ENCODE results near the gene FAM50A.

The FAM50A gene

DNA sequence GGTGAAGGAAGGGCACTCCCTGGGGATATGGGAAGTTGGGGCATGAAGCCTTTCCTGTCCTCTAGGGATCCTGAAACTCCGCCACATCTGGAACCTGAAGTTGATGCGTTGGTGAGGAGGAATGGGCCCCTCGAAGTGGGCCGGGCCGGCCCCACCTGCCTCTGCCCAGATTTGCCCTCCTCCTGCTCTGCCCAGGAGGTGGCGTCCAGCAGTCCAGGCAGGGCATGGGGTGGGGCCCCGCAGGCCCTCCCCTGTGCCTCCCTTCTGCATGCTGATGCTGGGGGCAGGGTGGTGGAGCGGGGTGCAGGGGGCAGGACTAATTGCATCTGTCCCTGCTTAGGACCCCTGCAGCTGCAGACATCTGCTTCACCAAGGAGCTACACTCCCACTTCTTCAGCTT lies 30.8 kb upstream of the FAM50A start:
- no peak for DNase-seq (ENCODE audit: low spot score)

DNA sequence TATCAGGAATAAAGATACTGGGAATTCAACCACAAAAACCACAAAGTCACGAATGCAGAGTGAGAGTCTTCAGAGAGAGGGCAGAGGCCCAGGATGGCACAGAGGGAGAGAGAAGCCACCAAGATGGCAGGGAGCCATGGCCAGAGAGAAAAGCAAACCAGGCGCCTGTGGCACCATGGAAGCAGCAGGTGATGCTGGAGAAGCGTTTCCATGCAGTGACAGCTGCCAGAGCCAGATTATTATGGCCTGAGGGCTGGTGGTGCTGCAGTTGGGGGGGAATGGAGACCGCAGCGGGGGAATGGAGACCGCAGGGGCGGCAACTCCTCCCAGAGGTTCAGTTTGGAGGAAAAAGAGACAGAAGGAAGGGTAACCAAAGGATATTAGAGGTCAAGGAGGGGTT lies 26.8 kb upstream of the FAM50A start:
- no peak for DNase-seq (ENCODE audit: low spot score)

DNA sequence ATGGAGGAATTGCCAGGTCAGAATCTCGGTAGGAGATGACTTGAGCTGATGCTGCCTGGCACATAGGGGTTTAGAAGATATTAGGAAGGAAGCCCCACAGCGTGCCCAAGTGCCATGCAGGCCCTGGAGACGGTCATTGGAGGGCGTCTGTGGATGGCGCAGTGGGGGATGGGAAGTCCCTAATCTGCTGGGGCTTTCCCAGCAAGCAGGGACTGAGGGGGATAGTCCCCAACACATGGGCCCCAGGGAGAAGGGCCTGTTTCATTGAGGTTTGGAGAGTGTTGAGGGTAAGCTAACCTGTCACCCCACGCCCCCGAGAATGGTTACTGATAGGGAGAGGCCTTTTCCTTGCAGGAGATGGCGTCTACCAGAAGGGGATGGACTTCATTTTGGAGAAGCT lies 24.8 kb upstream of the FAM50A start:
- DNase-seq (ENCODE audit: low spot score), result no peak

DNA sequence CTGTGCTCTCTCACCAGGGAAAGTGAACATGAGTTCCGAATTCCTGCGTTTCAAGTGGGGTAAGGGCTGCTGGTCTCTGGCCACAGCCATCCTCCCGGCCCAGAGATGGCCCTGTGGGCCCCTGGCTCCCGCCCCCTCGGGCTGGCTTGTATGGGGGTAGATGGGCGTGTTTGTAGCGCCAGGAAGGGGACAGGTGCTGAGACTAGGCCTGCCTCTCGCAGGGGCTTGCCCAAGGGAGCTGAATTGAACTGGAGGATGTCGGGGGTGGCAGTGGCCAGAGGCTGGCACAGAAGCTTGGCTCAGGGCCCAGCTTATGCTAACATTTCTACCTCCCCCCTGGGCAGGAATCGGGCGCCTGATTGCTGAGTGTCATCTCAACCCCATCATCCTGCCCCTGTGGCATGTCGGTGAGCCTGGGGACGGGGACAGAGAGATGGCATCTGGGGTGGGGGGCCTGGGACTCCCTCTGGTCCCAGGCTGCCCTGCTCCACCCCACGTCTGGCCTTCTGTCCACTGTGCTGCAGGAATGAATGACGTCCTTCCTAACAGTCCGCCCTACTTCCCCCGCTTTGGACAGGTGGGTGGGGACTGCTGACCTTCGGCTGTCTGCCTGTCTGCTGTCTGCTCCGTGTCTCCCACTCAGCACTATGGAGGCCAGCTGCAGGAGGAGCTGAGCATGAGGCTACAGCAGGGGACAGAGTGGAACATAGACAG lies 24.1 kb upstream of the FAM50A start:
- DNase-seq (ENCODE audit: low spot score), result no peak

DNA sequence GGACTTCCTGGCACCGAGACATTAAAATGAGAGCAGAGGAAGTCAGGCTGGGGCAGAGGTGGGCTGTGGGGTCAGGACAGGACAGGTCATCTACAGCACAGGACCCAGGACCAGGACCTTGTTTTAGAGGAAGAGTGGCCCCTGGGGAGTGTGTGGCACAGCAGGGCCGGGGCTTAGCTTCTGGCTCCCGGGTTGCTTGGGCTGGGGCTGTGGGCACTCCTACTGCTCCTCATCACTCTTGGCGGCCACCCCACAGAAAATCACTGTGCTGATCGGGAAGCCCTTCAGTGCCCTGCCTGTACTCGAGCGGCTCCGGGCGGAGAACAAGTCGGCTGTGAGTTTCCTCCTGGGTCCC lies 23.6 kb upstream of the FAM50A start:
- no peak for DNase-seq (ENCODE audit: low spot score)

DNA sequence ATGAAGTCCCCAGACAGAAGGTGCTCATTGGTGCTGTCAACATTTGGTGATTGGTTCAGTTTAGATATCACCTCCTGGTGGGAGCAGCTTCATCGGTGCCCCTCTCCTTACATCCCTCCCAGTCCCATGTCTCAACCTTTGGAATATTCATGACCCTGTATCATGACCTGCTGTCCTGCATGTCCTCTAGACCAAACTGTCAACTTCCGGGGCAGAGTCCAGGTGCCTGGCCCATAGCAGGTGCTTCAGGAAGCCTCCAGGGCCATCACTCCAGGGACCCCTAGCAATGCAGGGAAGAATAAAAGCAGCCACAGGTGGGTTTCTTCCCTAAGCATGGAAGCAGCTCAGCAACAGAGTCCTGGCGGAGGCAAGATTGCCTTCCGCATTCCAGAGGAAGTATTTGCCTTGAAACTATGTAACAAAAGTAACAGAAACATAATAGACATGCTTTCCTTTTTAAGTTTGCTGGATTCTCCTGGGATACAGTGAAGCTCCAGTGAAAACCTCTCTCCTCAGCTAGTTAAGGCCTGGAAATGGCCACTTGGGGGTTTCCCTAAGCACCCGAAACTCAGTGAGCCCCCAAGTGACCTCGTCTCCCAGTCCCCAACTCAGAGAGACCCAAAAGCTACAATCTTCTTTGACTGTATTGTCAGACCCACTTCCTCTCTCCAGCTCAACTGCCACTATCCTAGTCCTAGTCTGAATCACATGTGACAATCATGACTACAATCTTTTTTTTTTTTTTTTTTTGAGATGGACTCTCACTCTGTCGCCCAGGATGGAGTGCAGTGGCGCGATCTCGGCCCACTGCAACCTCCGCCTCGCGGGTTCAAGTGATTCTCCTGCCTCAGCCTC lies 16.8 kb upstream of the FAM50A start:
- no peak for DNase-seq (ENCODE audit: low spot score)

DNA sequence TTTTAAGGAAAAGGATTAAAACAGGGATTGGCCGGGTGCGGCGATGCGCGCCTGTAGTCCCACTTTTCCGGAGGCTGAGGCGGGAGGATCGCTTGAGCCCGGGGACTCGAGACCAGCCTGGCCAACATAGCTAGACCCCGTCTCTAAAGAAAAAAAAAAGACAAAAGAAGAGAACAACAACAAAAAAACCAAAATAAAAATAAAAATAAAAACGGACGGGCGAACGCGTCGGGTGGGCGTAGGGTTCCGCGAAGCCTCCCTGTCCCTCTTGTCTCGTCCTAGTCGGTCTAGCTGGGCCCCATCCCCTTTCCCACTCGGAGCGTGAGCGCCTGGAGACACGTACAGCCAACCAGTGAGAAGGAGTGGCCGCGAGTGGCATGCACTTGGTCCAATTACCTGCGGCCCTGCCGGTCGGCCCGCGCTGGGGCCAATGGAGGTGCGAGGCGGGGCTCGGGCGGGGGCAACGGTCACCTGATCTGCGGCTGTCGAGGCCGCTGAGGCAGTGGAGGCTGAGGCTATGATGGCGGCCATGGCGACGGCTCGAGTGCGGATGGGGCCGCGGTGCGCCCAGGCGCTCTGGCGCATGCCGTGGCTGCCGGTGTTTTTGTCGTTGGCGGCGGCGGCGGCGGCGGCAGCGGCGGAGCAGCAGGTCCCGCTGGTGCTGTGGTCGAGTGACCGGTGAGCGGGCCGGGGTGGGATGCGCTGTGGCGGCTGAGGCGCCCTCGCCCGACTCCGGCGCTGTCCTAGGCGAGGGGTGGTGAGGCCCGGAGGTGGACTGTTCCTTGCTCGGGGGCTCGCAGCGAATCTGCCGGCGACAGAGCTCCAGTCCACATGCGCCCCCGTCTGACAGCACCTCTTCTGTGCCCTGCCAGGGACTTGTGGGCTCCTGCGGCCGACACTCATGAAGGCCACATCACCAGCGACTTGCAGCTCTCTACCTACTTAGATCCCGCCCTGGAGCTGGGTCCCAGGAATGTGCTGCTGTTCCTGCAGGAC lies 15.5 kb upstream of the FAM50A start, which contains the start of gene ATP6AP1:
TSS of gene ATP6AP1 (plus strand) at position 502 of the 996 bp plus-strand sequence. CDS start at position 518, 16 bp downstream.
- peak; percentile 71 for DNase-seq (ENCODE audit: low spot score)

DNA sequence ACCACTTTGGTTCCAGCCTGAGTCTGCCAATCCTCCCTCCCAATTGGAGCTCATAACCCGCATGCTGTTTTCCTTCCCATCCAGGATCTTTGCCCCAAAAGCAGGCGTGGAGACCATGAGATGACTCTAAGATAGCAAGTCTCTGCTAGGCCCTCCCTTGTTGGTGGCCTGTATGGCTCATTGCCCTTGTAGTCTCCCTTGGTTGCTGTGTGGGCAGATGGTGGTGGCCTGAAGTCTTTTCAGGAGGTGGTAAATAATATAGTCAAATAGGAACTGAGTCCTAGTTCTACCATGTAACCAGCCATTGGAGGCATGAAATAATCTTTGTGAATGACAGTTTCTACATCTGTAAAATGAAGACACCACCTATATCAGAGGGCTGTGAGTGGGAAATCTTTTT lies 14.2 kb upstream of the FAM50A start:
- DNase-seq (ENCODE audit: low spot score), result no peak

DNA sequence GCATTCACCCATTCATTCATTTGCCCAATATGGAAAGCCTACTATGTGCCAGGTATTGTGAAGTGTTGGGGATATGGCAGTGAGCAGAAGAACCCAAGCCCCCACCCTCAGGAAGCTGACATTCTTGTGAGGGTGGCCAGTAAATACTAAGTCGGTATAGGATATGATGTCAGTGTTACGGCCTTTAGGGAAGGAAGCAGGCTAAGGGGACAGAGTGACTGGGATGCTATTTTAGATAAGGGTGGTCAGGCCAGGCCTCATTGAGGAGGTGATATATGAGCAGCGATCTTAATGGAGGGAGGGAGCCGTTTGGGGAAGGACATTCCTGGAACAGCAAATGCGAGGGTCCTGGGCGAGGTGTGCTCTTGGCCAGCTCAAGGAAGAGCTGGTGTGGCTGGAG lies 13.5 kb upstream of the FAM50A start:
- no peak for DNase-seq (ENCODE audit: low spot score)

DNA sequence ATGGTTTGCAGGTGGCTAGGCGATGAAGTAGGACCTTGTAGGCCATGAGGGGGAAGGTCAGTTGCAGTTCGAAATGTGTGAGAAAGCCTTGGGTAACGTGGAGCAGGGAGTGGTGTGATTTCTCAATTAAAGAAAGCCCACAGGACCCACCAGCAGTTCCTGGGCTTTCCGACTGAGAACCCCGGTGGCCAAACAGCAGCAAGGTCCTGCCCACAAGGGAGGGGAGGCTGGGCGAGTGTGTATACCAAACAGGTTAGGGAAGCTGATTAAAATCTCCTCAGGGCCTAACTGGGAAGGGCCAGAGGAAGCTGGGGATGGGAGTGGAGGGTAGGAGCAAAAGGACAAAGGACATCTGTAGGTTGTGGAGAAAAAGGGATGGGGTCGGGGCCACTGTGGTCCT lies 13.0 kb upstream of the FAM50A start:
- DNase-seq (ENCODE audit: low spot score), result no peak

DNA sequence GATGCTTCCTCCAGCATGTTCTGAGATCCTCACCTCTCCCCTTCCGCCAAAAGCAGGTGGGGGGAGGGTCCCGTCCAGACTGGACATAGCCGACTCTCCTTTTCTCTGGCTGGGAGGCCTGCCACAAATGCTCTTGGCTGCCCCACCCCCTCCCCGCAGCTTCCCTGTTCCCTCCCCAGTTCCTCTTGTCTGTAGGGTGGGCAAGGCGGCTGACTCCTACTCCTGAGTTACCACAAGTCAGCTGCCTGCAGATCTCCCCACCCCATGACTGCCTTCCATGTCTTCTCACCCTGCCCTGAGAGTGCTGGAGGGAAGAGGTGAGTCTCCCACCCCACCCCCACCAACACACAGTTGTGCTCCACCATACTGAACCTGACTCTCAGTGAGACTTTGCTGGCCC lies 12.6 kb upstream of the FAM50A start:
- no peak for DNase-seq (ENCODE audit: low spot score)

DNA sequence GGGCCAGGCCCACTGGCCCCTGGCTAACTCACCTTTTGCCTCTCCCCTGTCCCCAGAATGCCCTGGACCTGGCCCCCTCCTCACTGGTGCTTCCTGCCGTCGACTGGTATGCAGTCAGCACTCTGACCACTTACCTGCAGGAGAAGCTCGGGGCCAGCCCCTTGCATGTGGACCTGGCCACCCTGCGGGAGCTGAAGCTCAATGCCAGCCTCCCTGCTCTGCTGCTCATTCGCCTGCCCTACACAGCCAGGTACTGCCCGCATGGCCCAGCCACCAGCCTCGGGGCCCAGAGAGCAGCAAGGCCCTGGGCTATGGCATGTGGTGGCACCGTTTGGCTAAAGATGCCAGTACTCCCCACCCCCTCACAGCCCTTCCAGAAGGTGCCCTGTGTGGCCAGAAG lies 11.7 kb upstream of the FAM50A start:
- DNase-seq (ENCODE audit: low spot score), result no peak

DNA sequence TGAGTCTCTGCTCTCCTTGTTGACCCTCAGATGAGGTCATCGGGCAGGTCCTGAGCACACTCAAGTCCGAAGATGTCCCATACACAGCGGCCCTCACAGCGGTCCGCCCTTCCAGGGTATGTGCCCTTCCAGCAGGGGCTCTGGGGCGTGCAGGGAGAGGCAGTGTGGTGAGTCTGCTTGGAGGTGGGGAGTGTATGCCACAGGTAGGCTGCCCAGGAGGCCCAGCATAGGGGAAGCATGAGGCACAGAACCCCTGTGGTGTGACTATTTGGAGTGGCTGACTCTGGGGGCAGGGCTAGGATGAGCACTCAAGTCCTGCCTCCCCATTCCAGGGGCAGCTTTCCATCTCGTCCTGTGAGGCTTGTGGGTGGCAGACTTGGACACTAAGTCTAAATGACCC lies 10.3 kb upstream of the FAM50A start:
- DNase-seq (ENCODE audit: low spot score), result no peak

DNA sequence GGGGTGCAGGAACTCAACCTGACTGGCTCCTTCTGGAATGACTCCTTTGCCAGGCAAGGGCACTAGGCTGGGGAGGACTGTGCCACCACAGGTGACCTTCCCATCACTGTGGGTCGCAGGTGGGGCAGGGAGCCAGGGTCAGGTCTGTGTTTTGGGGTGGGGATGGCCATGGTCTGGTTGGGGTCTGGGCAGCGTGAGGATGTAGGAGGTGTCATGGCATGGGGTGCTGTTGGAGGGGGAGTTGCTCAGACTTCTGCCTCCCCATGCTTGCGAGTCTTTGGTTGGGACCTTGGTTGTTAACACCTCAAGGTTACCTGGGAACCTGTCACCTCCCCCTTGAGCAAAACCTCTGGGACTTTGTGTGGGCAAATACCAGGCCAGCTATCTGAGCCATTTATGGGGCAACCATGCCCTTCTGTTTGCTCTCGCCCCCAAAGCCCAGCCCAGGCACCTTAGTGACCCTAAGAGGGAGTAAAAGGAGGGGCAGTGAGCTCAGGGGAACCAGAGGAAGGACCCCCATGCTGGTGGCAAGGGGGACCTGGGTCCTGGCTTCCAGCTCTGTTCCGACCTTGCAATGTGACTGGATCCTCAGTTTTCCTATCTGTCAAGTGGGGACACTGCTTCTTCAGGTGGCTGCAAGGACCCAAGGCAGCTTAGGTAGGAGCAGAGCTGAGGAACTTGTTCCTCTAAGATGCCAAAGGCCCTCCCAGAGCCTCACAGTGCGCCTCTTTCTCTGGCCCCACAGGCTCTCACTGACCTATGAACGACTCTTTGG lies 9.4 kb upstream of the FAM50A start:
- no peak for DNase-seq (ENCODE audit: low spot score)

DNA sequence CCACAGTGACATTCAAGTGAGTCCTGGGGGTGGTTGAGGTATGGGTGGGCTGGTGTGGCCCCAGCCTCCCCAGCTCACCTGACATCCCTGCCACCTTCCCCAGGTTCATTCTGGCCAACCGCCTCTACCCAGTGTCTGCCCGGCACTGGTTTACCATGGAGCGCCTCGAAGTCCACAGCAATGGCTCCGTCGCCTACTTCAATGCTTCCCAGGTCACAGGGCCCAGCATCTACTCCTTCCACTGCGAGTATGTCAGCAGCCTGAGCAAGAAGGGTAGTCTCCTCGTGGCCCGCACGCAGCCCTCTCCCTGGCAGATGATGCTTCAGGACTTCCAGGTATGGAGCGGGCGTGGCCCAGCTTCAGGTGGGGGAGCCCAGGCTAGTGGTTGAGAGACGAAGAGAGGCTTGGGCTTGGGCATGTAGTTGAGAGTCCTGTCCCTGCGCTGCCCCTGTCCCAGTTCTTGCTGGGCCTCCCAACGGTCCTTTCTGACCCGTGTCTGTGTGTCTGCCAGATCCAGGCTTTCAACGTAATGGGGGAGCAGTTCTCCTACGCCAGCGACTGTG lies 8.7 kb upstream of the FAM50A start:
- DNase-seq (ENCODE audit: low spot score), result no peak

DNA sequence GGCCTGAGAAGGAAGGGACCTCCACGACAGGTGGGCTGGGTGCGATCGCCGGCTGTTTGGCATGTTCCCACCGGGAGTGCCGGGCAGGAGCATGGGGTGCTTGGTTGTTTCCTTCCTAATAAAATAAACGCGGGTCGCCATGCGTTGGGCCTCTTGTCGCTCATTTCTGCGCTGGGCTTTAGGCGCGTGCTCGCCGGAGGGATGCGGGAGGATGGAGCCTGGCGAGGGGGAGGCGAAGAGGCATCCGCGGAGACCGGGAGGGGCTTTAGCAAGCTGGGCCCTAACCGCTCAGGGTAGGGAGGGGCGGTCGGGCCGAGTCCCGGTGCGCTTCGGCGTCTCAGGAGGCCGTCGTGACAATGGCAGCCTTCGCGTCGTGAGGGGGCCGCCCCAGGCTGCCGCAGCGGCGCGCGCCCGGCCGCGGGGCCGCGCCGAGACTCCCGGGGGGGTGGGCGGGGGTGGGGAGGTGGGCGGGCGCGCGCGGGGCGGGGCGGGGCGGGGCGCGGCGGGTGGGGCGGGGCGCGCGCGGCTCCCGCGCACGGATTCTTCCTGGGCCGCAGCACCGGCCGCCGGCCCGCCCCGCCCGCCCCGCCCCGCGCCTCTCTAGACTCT lies 7.5 kb upstream of the FAM50A start:
- no peak for DNase-seq (ENCODE audit: low spot score)

DNA sequence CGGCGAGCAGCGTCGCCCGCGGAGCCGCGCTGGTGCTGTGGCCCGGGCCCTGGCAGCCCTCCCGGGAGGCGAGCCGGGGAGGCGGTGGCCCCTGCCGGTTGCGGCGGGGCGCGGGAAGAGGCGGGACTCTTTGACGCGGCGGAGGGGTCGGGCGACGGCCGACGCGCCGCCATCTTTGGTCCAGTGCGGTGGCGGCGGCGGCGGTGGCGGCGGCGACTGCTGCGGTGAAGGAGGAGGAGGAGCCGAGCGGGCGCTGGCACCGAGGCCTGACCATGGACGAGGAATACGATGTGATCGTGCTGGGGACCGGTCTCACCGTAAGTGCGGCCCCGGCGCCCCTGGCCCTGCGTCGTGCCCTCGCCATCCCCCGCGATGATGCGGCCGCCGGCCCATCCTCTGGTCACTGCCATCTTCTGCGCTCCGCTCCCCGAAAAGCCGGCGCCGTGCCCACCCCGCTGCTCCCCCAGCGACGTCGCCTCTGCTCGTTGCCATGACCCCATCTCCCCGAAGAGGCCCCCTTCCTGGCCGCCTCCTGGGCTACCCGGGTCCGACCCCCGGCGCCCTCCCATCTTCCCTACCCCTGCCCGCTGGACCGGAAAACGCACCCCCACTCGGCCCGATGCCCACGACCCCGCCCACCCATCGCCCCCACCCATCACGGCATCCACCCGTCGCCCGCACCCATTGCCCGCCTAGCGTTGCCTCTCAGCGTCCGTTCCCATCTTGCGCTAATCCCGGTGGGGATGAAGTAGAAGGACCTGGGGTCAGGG lies 6.8 kb upstream of the FAM50A start, which contains the start of gene GDI1:
TSS of gene GDI1 (plus strand) at position 172 of the 770 bp plus-strand sequence. CDS start at position 273, 101 bp downstream.
- DNase-seq (ENCODE audit: low spot score), result no peak

DNA sequence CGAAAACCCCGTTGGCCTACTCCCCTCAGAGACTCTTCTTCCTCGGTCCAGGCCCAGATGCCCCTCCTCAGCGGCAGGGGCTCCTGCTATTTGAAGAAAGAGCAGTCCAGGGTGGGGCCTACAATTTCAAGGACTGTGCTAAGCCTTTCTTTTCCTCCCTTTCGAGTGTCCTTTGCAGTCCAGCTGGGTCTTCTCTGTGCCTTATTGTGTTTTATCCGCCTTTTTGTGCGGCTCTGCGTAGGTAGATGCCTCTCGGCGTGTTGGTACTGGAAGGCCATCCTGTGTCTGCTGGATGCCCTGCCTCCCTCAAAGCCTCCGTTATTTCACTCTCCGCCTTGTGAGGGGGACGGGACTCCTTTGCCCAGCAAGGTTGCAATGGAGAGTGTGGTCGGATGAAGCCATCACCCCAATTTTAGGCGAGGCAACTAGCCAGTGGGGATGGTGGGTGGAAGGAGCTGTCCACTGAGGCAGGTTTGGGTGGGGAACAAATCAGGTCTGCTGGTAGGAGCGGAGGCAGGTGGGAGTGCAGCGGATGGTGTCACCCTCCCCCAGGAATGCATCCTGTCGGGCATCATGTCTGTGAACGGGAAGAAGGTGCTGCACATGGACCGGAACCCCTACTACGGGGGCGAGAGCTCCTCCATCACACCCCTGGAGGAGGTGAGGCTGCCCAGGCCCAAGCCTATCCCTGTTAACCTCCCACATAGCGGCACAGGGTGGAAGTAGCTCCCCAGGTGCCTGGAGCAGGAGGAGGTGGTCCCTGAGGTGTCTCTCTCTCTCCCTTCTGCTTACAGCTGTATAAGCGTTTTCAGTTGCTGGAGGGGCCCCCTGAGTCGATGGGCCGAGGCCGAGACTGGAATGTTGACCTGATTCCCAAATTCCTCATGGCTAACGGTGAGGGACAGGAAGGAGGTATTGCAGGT lies 5.7 kb upstream of the FAM50A start:
- no peak for DNase-seq (ENCODE audit: low spot score)

DNA sequence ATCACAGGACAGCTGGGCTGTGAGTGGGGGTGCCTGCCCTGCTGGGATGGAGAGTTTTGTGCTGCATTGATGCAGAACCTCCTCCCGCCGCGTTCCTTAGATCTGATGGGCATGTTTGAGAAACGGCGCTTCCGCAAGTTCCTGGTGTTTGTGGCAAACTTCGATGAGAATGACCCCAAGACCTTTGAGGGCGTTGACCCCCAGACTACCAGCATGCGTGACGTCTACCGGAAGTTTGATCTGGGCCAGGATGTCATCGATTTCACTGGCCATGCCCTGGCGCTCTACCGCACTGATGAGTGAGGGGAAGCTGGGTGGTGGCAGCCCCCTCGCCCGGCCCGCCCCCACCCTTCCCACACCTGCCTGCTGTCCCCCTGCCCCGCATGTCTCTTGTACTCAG lies 4.1 kb upstream of the FAM50A start:
- no peak for DNase-seq (ENCODE audit: low spot score)

Measured in kidney capillary endothelial cell (primary cell).